Tibial nerve (tissue), 4 donors: ENCODE data around the gene SLC5A12. TPM values are rescaled to one million over a fixed set of nuclear protein-coding genes. Genes with fewer than 3 reads are reported as not detected.

Experiments used
- DNase-seq, 2 donors: peaks; one replicate each; pipeline ENCODE4 v3.0.0-alpha.2; 2019; ENCODE audit warnings: low spot score in 2 of 2
- H3K27ac ChIP-seq, 4 donors: fragments of 200-600 bp; sonication (generic) in 3 of 4; one replicate each; pipeline ENCODE4 v1.5.1; 2017 to 2019; ENCODE audit warnings: mild to moderate bottlenecking in 1 of 4
- H3K27me3 ChIP-seq, 2 donors: fragments of 200-600 bp; sonication (generic) in 1 of 2; one replicate each; pipeline versions ENCODE4 v1.5.1 to v1.6.0; 2017 to 2019
- H3K36me3 ChIP-seq, 3 donors: fragments of 200-600 bp; sonication (generic); one replicate each; pipeline ENCODE4 v1.5.1; 2018 to 2019
- H3K4me1 ChIP-seq, 4 donors: fragments of 200-600 bp; sonication (generic) in 3 of 4; one replicate each; pipeline ENCODE4 v1.5.1; 2017 to 2019
- H3K4me3 ChIP-seq, 4 donors: fragments of 200-600 bp; sonication (generic) in 3 of 4; one replicate each; pipeline ENCODE4 v1.5.1; 2017 to 2019; ENCODE audit warnings: mild to moderate bottlenecking in 1 of 4, moderate library complexity in 1 of 4
- H3K9me3 ChIP-seq, 4 donors: fragments of 200-600 bp; sonication (generic) in 3 of 4; one replicate each; pipeline ENCODE4 v1.5.1; 2017 to 2019
- EP300 ChIP-seq, 2 donors: sonication (generic); formaldehyde crosslinking; IDR thresholded peaks; one replicate each; pipeline ENCODE4 v1.6.1; 2017; ENCODE audit warnings: antibody characterized with exemption in 2 of 2, mild to moderate bottlenecking in 1 of 2
- POLR2A ChIP-seq, 2 donors: fragments of 450-650 bp; IDR thresholded peaks; one replicate each; pipeline ENCODE4 v1.6.1; 2017; ENCODE audit warnings: antibody characterized with exemption in 2 of 2, mild to moderate bottlenecking in 2 of 2, moderate library complexity in 2 of 2
- WGBS, 2 donors: methylation state at CpG; one replicate each; pipeline ENCODE4 v1.1.5; 2018; 5-methylcytosine and 5-hydroxymethylcytosine counted together
- total RNA-seq, 4 donors: library from RNA; depleted of rRNA; stranded (reverse); fragments of >200 nt; gene quantifications; one replicate each; pipeline ENCODE4 v1.1.0, GENCODE V29; 2016
- TF ChIP-seq, protein P1 (sequence below), 5 experiments: fragments of 200-600 bp in 3 of 5; fragments of 450-650 bp in 2 of 5; sonication (generic) in 3 of 5; IDR thresholded peaks; one replicate each; pipeline ENCODE4 v1.5.1; 2016 to 2019; ENCODE audit warnings: antibody characterized with exemption in 5 of 5, mild to moderate bottlenecking in 3 of 5, moderate library complexity in 2 of 5

SLC5A12 gene
- total RNA-seq, 4 donors from 2014 or later, result under 0.01 to 0.90 (median 0.53) TPM

- WGBS, 2 donors, result 88 to 93% methylated on average over 4 of the region's 4 CpGs
- TF ChIP-seq, protein P1, sequence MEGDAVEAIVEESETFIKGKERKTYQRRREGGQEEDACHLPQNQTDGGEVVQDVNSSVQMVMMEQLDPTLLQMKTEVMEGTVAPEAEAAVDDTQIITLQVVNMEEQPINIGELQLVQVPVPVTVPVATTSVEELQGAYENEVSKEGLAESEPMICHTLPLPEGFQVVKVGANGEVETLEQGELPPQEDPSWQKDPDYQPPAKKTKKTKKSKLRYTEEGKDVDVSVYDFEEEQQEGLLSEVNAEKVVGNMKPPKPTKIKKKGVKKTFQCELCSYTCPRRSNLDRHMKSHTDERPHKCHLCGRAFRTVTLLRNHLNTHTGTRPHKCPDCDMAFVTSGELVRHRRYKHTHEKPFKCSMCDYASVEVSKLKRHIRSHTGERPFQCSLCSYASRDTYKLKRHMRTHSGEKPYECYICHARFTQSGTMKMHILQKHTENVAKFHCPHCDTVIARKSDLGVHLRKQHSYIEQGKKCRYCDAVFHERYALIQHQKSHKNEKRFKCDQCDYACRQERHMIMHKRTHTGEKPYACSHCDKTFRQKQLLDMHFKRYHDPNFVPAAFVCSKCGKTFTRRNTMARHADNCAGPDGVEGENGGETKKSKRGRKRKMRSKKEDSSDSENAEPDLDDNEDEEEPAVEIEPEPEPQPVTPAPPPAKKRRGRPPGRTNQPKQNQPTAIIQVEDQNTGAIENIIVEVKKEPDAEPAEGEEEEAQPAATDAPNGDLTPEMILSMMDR (IDR thresholded peaks at IDR 0.05), result no peak
- TF ChIP-seq EP300 (IDR thresholded peaks at IDR 0.05) (no peak), POLR2A (IDR thresholded peaks at IDR 0.05) (no peak)
- no peaks in the 10 kb centered on the region for H3K9me3 ChIP-seq
- no peak overlapping the region for H3K4me3 ChIP-seq
- no peak overlapping the region for H3K27ac ChIP-seq
- H3K27me3 ChIP-seq, result no peaks in the 10 kb centered on the region
- DNase-seq, result no peak
- no peaks in the 10 kb centered on the region for H3K36me3 ChIP-seq
- H3K4me1 ChIP-seq, result no peaks in the 10 kb centered on the region
These were observed 33.2 kb downstream of the SLC5A12 start for GRCh38 chr11:26688701-26689100.

GRCh38 chr11:26687351-26687750 is 34.5 kb downstream of the SLC5A12 start:
- H3K27ac ChIP-seq, result no peak overlapping the region
- 87 to 89% methylated on average over 1 of the region's 1 CpG for WGBS, 2 donors
- no peaks in the 10 kb centered on the region for H3K36me3 ChIP-seq
- no peaks in the 10 kb centered on the region for H3K9me3 ChIP-seq
- no peak overlapping the region for H3K4me3 ChIP-seq
- no peak for DNase-seq
- no peaks in the 10 kb centered on the region for H3K27me3 ChIP-seq
- no peaks in the 10 kb centered on the region for H3K4me1 ChIP-seq
- TF ChIP-seq, protein P1 (IDR thresholded peaks at IDR 0.05), result no peak
- TF ChIP-seq POLR2A (IDR thresholded peaks at IDR 0.05), result no peak
- no peak for TF ChIP-seq EP300 (IDR thresholded peaks at IDR 0.05)

DNA sequence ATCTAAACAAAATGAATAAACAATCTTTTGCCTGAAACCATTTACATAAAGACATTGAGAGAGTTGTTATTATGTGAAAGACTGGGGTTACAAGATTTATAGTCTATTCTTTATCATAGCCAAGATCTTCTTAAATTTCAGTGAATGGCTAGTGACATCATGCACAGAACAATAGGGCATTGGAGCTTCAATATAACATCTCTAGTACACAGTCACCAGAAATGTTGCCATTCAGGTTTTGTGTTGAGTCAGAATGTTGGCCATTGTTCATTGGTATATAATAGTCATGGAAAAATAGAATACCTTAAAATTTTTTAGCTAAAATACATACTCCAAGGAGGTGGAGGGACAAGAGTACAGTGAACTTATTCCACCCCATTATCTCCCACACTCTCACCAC is 44.3 kb downstream of the SLC5A12 start:
- Histone ChIP-seq H3K4me3 (no peak overlapping the region), H3K27me3 (no peaks in the 10 kb centered on the region), H3K4me1 (no peaks in the 10 kb centered on the region), H3K36me3 (no peaks in the 10 kb centered on the region), H3K9me3 (no peaks in the 10 kb centered on the region), H3K27ac (no peak overlapping the region)
- TF ChIP-seq POLR2A (IDR thresholded peaks at IDR 0.05), result no peak
- TF ChIP-seq, protein P1 (IDR thresholded peaks at IDR 0.05), result no peak
- no peak for TF ChIP-seq EP300 (IDR thresholded peaks at IDR 0.05)
- DNase-seq, result no peak

DNA sequence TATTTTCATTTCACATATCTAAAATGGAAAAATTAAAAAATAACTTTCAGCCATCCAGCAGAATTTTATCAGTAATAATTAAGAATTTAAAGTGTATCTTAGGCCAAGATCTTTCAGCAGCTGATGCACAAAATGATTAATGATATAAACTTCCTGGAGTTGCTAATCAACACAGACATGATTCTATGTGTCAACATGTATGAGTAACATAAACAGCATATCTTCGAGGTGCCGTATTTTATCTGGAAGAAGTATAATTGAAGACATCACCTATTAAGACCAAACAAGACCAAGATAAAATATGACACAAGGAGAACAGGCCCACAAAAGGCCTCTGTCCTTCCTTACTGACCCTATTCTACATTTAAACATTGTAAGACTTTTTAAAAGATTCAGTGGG is 45.2 kb downstream of the SLC5A12 start:
- H3K9me3 ChIP-seq, result no peaks in the 10 kb centered on the region
- DNase-seq, result no peak
- H3K4me1 ChIP-seq, result no peaks in the 10 kb centered on the region
- TF ChIP-seq, protein P1 (IDR thresholded peaks at IDR 0.05), result no peak
- no peak for TF ChIP-seq POLR2A (IDR thresholded peaks at IDR 0.05)
- no peak for TF ChIP-seq EP300 (IDR thresholded peaks at IDR 0.05)
- no peak overlapping the region for H3K27ac ChIP-seq
- 86 to 92% methylated on average over 2 of the region's 2 CpGs for WGBS, 2 donors
- H3K36me3 ChIP-seq, result no peaks in the 10 kb centered on the region
- H3K4me3 ChIP-seq, result no peak overlapping the region
- no peaks in the 10 kb centered on the region for H3K27me3 ChIP-seq

GRCh38 chr11:26675233-26675928 is 46.5 kb downstream of the SLC5A12 start:
- Histone ChIP-seq H3K4me1 (no peaks in the 10 kb centered on the region), H3K9me3 (no peaks in the 10 kb centered on the region), H3K27ac (no peak overlapping the region), H3K4me3 (no peak overlapping the region), H3K27me3 (no peaks in the 10 kb centered on the region), H3K36me3 (no peaks in the 10 kb centered on the region)
- TF ChIP-seq, protein P1 (IDR thresholded peaks at IDR 0.05), result no peak
- TF ChIP-seq EP300 (IDR thresholded peaks at IDR 0.05) (no peak), POLR2A (IDR thresholded peaks at IDR 0.05) (no peak)
- 66 to 79% methylated on average over 2 of the region's 2 CpGs for WGBS, 2 donors
- DNase-seq, result no peak
